ENCODE measurements around the gene TDG.
"Not testable (repeated sequence)": the region's sequence is repeated elsewhere in the genome, so short reads cannot be mapped to it uniquely, and the experiment has no call there.

The TDG gene

DNA sequence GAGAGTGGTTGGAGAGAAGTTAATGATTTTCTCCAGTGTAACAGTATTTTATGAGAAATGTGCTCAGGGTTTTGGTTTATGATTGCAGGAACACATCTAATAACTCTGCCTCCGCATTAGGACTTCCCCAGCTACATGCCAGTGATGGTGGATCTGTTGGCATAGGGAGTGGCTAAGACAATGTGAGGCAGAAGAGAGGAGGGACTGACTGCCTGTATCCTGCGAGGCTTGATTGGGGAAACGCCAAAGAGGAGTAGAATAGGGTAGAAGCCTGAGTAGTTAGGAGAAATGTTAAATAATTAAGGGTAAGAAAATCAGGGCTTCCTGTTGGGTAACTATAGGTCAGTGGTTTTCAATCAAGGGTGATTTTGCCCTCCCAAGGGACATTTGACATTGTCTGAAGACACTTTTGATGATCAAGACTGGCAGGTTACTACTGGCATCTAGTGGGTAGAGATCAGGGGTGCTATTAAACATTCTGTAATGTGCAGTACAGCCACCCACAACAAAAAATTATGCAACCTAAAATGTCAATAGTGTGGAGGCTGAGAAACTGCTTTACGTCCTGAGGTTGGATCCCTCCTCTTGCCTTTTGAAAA, 12.8 kb downstream of the TDG start:
- H3K4me3 ChIP-seq (ENCODE audit: low read length), result no peak overlapping the region
- no peak for TF ChIP-seq ZNF274 (IDR thresholded peaks at IDR 0.05; ENCODE audit: low read depth, low read length)

DNA sequence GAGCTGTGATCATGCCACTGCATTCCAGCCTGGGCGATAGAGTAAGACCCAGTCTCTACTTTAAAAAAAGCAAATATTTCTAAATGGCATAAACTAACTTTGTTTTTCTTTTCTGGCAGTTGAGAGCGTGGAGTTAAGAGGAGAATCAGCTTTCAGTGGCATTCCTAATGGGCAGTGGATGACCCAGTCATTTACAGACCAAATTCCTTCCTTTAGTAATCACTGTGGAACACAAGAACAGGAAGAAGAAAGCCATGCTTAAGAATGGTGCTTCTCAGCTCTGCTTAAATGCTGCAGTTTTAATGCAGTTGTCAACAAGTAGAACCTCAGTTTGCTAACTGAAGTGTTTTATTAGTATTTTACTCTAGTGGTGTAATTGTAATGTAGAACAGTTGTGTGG, 21.2 kb downstream of the TDG start:
- TF ChIP-seq ZNF274 (IDR thresholded peaks at IDR 0.05; ENCODE audit: low read depth, low read length), result no peak
- no peak overlapping the region for H3K4me3 ChIP-seq (ENCODE audit: low read length)

DNA sequence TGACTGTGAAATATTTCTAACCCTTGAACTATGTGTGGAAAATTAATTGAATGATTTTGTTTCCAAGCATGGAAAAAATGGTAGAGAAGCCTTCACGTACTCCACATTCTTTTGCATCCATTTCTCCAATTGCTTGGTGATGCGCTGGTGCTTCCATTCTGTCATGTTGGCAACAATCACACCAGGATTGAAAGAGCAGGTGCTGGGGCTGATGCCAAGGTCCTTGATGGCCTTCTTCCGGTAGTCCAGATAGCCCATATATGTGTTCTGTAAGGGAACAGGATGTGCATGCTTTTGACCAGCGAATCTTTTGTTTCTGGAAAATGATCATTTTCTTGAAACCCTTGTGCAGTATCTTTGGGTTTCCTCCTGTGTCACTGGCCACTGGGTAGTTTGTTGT, 28.6 kb downstream of the TDG start:
- no peak for TF ChIP-seq ZNF274 (IDR thresholded peaks at IDR 0.05; ENCODE audit: low read depth, low read length)

DNA sequence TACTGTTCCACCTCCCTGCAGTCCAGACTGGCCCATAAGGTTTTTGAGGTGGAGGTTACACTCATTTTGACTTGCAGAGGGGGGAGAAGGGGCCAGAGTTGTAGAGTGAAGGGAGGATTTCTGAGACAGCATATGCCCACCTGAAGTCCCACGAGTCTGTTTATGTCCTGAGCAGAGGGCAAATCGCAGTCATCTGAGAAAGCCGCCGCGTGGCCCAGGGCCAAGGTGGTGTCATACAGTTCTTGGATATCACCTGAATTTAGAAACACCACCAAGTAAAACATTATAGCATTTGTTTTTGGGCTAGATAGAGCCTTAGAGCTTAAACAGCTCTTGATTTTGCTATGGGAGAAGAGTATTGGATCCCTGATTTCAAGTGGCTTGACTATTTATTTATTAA, 30.9 kb downstream of the TDG start:
- TF ChIP-seq ZNF274 (IDR thresholded peaks at IDR 0.05; ENCODE audit: low read depth, low read length), result no peak
- no peak overlapping the region for H3K4me3 ChIP-seq (ENCODE audit: low read length)

More for the DNA sequence above, 28.6 kb downstream of the TDG start:
- no peak overlapping the region for H3K4me3 ChIP-seq (ENCODE audit: low read length)

DNA sequence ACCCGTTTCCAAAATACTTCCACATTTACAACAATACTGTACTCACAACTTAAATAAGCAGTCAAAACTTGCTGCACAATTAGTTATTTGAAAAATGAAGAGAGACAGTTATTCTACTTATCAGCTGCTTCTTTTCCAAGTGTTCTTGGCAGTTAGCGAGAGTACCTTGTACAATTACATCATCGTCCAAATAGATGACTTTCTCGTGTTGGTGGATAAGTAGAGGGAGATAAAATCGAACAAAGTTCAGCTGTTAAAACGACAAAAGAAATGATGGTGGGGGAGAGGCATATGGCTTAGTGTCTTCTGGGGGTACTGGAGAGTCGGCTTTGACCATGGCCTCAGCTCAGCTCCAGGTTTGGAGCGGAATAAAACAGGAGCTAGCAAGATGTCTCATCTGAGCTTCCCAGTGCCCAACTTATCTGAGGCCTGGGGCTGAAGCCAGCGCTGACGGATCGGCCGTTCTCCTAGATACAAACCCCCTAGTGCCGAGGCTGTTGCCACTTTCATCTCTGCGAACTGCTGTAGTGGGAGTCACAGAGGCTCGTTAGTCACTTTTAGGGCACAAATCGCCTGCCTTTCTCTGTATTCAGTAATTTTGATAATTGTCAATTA, 31.7 kb downstream of the TDG start:
- no peak overlapping the region for H3K4me3 ChIP-seq (ENCODE audit: low read length)
- no peak for TF ChIP-seq ZNF274 (IDR thresholded peaks at IDR 0.05; ENCODE audit: low read depth, low read length)

DNA sequence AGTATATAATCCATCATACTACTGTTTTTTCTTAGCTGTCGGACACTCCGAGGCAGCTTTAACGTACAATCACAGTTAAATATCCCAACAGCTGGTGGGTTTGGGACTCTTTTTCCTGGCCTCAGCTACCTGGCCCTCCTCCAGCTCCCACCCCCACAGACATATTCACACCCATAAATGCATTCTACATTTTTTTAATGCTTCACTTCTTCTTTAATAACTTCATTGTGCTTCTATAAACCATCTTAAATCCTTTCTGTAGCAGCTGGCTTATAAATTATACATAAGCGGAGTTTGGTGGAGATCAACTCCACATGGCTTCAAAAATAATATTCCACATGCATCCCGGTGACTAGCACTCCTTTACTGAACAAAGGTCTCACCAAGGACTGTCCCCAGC, 33.3 kb downstream of the TDG start:
- H3K4me3 ChIP-seq (ENCODE audit: low read length), result no peak overlapping the region

DNA sequence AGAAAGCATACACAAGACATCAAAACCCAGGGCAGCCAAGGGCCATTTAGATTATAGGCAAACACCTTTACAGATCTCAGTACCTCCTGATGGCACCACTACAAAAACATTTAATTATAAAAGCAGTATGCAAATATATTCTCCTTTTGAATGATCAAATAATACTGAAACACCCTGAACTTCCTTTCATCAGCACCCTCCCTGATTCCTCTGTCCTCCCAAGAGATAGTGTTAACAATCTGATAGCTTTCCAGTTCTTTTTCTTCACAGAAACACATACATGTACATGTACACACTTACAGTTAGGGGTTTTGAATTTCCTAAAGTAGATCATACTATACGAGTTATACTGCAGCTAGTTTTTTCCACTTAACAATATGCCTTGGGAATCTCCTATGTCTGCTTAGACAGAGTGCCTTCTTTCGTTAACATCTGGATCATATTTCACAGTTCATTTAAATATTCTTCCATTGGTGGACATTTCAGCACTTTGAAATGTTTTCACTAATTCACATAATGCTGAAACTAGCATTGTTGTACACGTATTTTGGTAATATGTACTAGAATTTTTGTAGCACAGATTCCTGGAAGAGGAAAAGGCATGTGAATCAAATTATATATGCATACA, 35.2 kb downstream of the TDG start:
- no peak overlapping the region for H3K4me3 ChIP-seq (ENCODE audit: low read length)
- TF ChIP-seq ZNF274 (IDR thresholded peaks at IDR 0.05; ENCODE audit: low read depth, low read length), result no peak

More for the DNA sequence above, 33.3 kb downstream of the TDG start:
- TF ChIP-seq ZNF274 (IDR thresholded peaks at IDR 0.05; ENCODE audit: low read depth, low read length), result no peak

DNA sequence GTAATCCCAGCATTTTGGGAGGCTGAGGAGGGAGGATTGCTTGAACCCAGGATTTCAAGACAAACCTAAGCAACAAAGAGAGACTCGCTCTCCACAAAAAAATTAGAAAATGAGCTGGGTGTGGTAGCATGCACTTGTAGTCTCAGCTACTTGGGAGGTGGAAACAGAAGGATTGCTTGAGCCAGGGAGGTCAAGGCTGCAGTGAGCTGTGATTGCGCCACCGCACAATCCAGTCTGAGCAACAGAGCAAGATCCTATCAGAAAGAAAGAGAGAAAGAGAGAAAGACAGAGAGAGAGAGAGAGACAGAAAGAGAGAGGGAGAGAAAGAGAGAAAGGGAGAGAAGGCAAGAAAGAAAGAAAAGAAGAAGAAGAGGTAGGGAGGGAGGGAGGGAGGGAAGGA, 37.0 kb downstream of the TDG start:
- no peak for TF ChIP-seq ZNF274 (IDR thresholded peaks at IDR 0.05; ENCODE audit: low read depth, low read length)
- no peak overlapping the region for H3K4me3 ChIP-seq (ENCODE audit: low read length)

DNA sequence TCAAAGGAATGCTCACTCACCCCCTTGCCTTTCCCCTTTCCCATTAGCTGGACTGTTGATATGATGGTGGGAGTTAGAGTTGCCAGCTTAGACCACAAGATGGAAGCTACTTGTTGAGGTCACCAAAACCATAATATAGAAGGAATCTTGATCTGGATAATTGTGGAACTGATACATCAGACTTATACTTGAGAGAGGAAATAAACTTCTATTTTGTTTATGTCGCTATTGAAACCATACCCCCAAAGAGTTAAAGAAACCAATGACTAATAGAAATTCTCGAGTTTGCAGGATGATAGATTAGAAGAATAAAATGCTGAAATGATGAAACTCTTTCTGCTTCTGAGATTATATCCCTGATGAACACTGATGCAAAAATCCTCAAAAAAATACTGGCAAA, 37.9 kb downstream of the TDG start:
- no peak overlapping the region for H3K4me3 ChIP-seq (ENCODE audit: low read length)
- no peak for TF ChIP-seq ZNF274 (IDR thresholded peaks at IDR 0.05; ENCODE audit: low read depth, low read length)

DNA sequence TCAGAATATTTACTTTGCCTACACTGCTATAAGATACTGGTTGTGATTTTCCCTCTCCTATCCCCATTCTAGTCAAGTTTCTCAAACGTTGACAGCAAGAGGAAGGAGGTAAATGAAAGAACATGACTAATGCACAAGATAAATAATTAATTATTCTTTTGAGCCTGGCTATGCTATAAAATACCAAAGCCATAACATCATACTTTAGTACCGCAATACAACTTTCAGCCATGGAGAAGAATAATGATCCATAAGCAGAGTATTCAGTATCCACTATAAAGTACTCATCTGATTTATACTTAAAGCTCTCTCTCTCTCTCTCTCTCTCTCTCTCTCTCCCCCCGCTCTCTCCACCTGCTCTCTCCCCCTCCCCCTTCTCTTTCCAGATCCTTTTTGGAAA, 41.3 kb downstream of the TDG start:
- no peak overlapping the region for H3K4me3 ChIP-seq (ENCODE audit: low read length)
- TF ChIP-seq ZNF274 (IDR thresholded peaks at IDR 0.05; ENCODE audit: low read depth, low read length), result no peak

DNA sequence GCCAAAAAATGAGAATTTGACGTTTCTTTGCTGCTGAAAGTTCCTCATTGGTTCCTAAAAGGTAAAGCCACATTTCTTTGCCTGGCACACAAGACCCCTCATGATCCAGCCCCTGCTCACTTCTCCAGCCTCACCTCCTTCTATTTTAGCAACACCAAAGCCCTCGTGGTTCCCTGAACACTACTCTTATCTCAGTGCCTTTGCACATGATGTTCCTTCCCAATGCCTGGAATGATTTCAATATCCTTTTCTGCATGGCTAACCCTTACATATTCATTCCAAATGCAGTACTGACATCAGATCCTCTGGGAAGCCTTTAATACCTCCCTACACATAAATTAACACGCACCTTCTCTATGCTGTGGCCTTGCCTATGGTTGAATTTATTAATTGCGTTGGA, 44.4 kb downstream of the TDG start:
- no peak for TF ChIP-seq ZNF274 (IDR thresholded peaks at IDR 0.05; ENCODE audit: low read depth, low read length)

DNA sequence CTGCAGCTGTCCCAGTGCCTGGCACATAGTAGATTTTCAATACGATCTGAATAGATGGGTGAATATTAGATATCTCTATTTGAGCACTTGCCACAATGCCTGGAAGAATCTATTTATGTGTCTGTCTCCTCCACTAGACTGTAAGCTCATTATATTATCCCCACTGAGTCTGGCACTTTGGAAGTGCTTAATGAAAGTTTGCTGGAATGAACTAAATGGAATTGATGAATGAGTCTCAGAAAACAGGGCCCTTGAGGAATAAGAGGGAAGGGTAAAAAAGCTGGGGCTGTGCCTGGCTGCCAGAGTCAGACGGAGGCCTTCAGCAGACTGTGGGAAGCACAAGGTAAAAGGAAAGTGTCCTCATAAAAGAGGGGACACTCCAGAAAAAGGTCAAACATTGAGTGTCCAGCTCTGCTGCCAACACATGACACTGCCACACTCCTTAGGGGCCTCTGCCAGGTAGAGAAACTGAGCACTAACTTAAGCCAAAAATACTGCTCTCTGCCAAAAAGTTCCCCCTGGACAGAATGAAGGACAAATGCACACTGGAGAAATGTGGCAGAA, 45.0 kb downstream of the TDG start:
- H3K4me3 ChIP-seq (ENCODE audit: low read length), result no peak overlapping the region
- no peak for TF ChIP-seq ZNF274 (IDR thresholded peaks at IDR 0.05; ENCODE audit: low read depth, low read length)

More for the DNA sequence above, 44.4 kb downstream of the TDG start:
- no peak overlapping the region for H3K4me3 ChIP-seq (ENCODE audit: low read length)

DNA sequence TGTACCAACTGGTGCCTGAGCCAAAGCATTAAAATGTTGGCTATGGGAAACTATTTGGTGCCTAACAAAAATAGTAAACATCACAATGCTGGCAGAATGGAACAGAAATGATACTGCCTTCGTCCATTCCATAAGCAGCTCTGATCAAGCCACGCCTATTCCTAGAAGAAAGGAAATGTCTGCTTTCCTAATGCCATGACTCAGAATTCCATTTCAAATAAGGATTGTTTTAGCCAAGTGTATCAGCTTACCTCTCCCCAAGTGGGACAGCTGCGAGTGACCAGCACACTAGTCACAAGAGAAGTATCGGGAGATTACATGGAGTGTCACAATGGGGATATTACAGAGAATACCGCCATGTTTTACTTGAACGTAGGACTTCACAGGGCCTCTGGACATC, 45.6 kb downstream of the TDG start:
- no peak for TF ChIP-seq ZNF274 (IDR thresholded peaks at IDR 0.05; ENCODE audit: low read depth, low read length)

DNA sequence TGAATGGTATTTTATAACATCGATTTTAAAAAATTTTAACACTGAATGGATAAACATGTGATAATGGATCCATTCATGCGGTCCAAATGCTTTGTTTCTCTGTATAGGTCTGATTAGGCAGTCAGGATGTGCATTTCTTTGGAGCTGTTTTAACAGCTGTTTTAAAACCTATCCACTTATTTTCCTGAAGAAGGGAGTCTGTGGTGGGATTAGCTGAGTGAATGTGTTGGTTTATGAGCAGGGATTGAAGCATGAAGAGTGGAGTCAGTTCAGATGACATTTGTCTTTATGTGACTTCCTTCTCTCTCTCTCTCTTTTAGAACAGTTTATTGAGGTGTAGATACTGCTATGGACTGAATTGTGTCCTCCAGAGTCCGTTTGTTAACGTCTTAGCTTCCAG, 46.7 kb downstream of the TDG start:
- no peak overlapping the region for H3K4me3 ChIP-seq (ENCODE audit: low read length)
- TF ChIP-seq ZNF274 (IDR thresholded peaks at IDR 0.05; ENCODE audit: low read depth, low read length), result no peak

More for the DNA sequence above, 45.6 kb downstream of the TDG start:
- no peak overlapping the region for H3K4me3 ChIP-seq (ENCODE audit: low read length)

DNA sequence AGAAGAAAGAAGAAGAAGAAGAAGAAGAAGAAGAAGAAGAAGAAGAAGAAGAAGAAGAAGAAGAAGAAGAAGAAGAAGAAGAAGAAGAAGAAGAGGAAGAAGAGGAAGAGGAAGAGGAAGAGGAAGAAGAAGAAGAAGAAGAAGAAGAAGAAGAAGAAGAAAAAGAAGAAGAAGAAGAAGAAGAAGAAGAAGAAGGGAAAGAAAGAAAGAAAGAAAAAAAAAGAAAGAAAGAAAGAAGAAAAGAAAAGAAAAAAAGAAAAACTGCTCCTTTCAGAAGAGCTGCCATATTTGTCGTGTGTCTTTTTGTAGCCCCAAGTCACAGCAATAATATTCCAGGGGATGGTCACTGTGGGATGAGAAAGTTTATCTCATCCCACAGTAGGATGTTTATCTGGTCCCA, 56.2 kb downstream of the TDG start:
- not testable (repeated sequence) for H3K4me3 ChIP-seq (ENCODE audit: low read length)

Measured in GM08714 (cell line).